Glomerular endothelial cell (primary cell): ENCODE measurements around the gene HIF1A. TPM values are rescaled to one million over a fixed set of nuclear protein-coding genes. Genes with fewer than 3 reads are reported as not detected.

Experiments used
- DNase-seq: peaks from one replicate; pipeline ENCODE4 v3.0.0-alpha.2; 2011; ENCODE audit warnings: low read depth, low spot score; ENCODE audit errors: extremely low read depth
- total RNA-seq: library from RNA; depleted of rRNA; stranded (reverse); fragments of >200 nt; gene quantifications from 2 replicates; pipeline ENCODE4 v1.2.3, GENCODE V29; 2015

The HIF1A gene
- total RNA-seq, 1 donor from 2014 or later, result 377 TPM

GRCh38 chr14:61672796-61673195 is 22.5 kb upstream of the HIF1A start:
- no peak for DNase-seq

- DNase-seq, result no peak
Measured at GRCh38 chr14:61673305-61673704, 22.0 kb upstream of the HIF1A start.

- DNase-seq, result no peak
Measured at GRCh38 chr14:61675291-61675690, 20.0 kb upstream of the HIF1A start.

- no peak for DNase-seq
Measured at GRCh38 chr14:61677479-61677878, 17.8 kb upstream of the HIF1A start.

- no peak for DNase-seq
Measured at GRCh38 chr14:61678975-61679374, 16.3 kb upstream of the HIF1A start.

GRCh38 chr14:61681413-61681812 is 13.9 kb upstream of the HIF1A start:
- DNase-seq, result no peak

GRCh38 chr14:61683108-61683507 is 12.2 kb upstream of the HIF1A start:
- no peak for DNase-seq

- DNase-seq, result no peak
Measured at GRCh38 chr14:61690039-61690438, 5.3 kb upstream of the HIF1A start.

GRCh38 chr14:61690982-61691381 is 4.3 kb upstream of the HIF1A start:
- no peak for DNase-seq

- no peak for DNase-seq
Measured at GRCh38 chr14:61691495-61691894, 3.8 kb upstream of the HIF1A start.

- DNase-seq, result no peak
Measured at GRCh38 chr14:61694039-61694438, 1.3 kb upstream of the HIF1A start.

GRCh38 chr14:61695695-61696527 is 598 bp downstream of the HIF1A start:
- no peak for DNase-seq

GRCh38 chr14:61696753-61697318 is 1.5 kb downstream of the HIF1A start:
- DNase-seq, result no peak

- DNase-seq, result no peak
Measured at GRCh38 chr14:61698206-61698980, 3.1 kb downstream of the HIF1A start.

GRCh38 chr14:61699027-61699426 is 3.7 kb downstream of the HIF1A start:
- DNase-seq, result no peak

GRCh38 chr14:61700104-61700886 is 5.0 kb downstream of the HIF1A start:
- no peak for DNase-seq

- DNase-seq, result no peak
Measured at GRCh38 chr14:61701946-61702345, 6.6 kb downstream of the HIF1A start.

- DNase-seq, result no peak
Measured at GRCh38 chr14:61703342-61704129, 8.2 kb downstream of the HIF1A start.

GRCh38 chr14:61704554-61704953 is 9.2 kb downstream of the HIF1A start:
- no peak for DNase-seq

GRCh38 chr14:61705017-61705416 is 9.7 kb downstream of the HIF1A start:
- no peak for DNase-seq
